Esophagus squamous epithelium (tissue), 5 donors: ENCODE results near the gene ITGB5. TPM values are rescaled to one million over a fixed set of nuclear protein-coding genes. Genes with fewer than 3 reads are reported as not detected.

Experiments
- DNase-seq: peaks from one replicate; lab custom pipeline; 2025; lab: John Stamatoyannopoulos, UW
- H3K27ac ChIP-seq, 4 donors: fragments of 200-600 bp; sonication (generic); one replicate each; pipeline ENCODE4 v1.5.1; 2016 to 2019; ENCODE audit warnings: mild to moderate bottlenecking in 1 of 4
- H3K27me3 ChIP-seq, 4 donors: fragments of 200-600 bp; sonication (generic); 1 replicate in 3 of 4; 2 replicates in 1 of 4; pipeline versions ENCODE4 v1.5.1 to v1.6.0; 2017 to 2021; ENCODE audit warnings: antibody characterized with exemption in 1 of 4
- H3K36me3 ChIP-seq, 3 donors: fragments of 200-600 bp; sonication (generic); one replicate each; pipeline ENCODE4 v1.5.1; 2016 to 2019
- H3K4me1 ChIP-seq, 3 donors: fragments of 200-600 bp; sonication (generic); one replicate each; pipeline ENCODE4 v1.5.1; 2017 to 2019
- H3K4me3 ChIP-seq, 4 donors: fragments of 200-600 bp; sonication (generic); 1 replicate in 3 of 4; 2 replicates in 1 of 4; pipeline ENCODE4 v1.5.1; 2016 to 2019; ENCODE audit warnings: mild to moderate bottlenecking in 2 of 4, moderate library complexity in 1 of 4
- H3K9me3 ChIP-seq, 3 donors: fragments of 200-600 bp; sonication (generic); one replicate each; pipeline ENCODE4 v1.5.1; 2016 to 2019
- CTCF ChIP-seq, 6 experiments: fragments of 450-650 bp in 4 of 6; fragments of 200-600 bp in 2 of 6; sonication (generic) in 2 of 6; IDR thresholded peaks; one replicate each; pipeline ENCODE4 v1.5.1; 2016 to 2019; ENCODE audit warnings: antibody characterized with exemption in 6 of 6, mild to moderate bottlenecking in 4 of 6, moderate library complexity in 4 of 6
- POLR2A ChIP-seq, 4 donors: fragments of 450-650 bp; IDR thresholded peaks; one replicate each; pipeline ENCODE4 v1.6.1; 2017; ENCODE audit warnings: antibody characterized with exemption in 4 of 4, mild to moderate bottlenecking in 4 of 4, moderate library complexity in 3 of 4
- WGBS, 2 donors: methylation state at CpG; one replicate each; pipeline ENCODE4 v1.1.5; 2018; 5-methylcytosine and 5-hydroxymethylcytosine counted together
- intact Hi-C: fragments of 100-400 bp; cut with DNase I; formaldehyde crosslinking; loops from one replicate; pipeline ENCODE4 v1.15.0; 2022
- total RNA-seq, 4 donors: library from RNA; depleted of rRNA; stranded (reverse); fragments of >200 nt; gene quantifications; one replicate each; pipeline ENCODE4 v1.1.0, GENCODE V29; 2016
- donor health status: DM: yes; HTN: yes; CAD: no.

The ITGB5 gene
- total RNA-seq, 4 donors from 2014 or later = 68.4 to 114 (median 79.7) TPM

GRCh38 chr3:124850212-124850611 is 37.0 kb downstream of the ITGB5 start:
- TF ChIP-seq POLR2A (IDR thresholded peaks at IDR 0.05) (no peak), CTCF (IDR thresholded peaks at IDR 0.05) (no peak)
- no peak for DNase-seq
- 54 to 58% methylated on average over 5 to 6 of the region's 6 CpGs for WGBS, 2 donors
- intact Hi-C loops = no loop called here
- Histone ChIP-seq H3K4me3 (no peak overlapping the region), H3K27ac (peak overlapping the region in 2 of 4 donors; percentile 25 to 60), H3K9me3 (no peaks in the 10 kb centered on the region), H3K36me3 (peaks cover 0 to 55% (median 0%) of the 10 kb centered on the region in 3 donors), H3K27me3 (no peaks in the 10 kb centered on the region), H3K4me1 (peaks cover 10 to 69% (median 20%) of the 10 kb centered on the region in 3 donors)

- intact Hi-C loops = no loop called here
- H3K27ac ChIP-seq = no peak overlapping the region
- H3K36me3 ChIP-seq = peaks cover 0 to 46% (median 0%) of the 10 kb centered on the region in 3 donors
- no peaks in the 10 kb centered on the region for H3K9me3 ChIP-seq
- WGBS, 2 donors = 90% methylated on average over 8 to 9 of the region's 9 CpGs
- H3K4me1 ChIP-seq = peaks cover 16 to 81% (median 32%) of the 10 kb centered on the region in 3 donors
- H3K27me3 ChIP-seq = no peaks in the 10 kb centered on the region
- H3K4me3 ChIP-seq = no peak overlapping the region
- no peak for TF ChIP-seq CTCF (IDR thresholded peaks at IDR 0.05)
- no peak for TF ChIP-seq POLR2A (IDR thresholded peaks at IDR 0.05)
- no peak for DNase-seq
Observed at GRCh38 chr3:124848300-124848699, 38.9 kb downstream of the ITGB5 start.

DNA sequence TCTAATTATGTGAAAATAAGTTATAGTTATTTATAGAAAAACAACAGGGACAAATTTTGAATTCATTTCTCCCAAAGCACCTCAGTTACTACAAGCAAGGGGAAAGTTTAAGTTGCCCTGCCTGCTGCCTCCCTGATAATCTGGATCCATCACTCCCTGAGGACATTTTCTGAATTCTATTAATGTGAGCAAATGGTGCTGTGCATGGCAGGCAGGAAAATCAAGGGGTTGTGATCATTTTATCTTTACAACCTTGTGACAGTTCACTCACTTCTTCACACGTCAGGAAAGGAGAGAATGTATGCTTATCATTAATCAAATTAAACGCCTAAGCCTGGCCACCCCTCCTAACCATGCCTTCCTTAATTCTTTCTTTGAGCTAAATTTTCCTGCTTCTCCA is 39.3 kb downstream of the ITGB5 start:
- Histone ChIP-seq H3K9me3 (no peaks in the 10 kb centered on the region), H3K4me1 (peaks cover 16 to 79% (median 36%) of the 10 kb centered on the region in 3 donors), H3K36me3 (peaks cover 0 to 51% (median 0%) of the 10 kb centered on the region in 3 donors), H3K4me3 (no peak overlapping the region), H3K27ac (no peak overlapping the region), H3K27me3 (no peaks in the 10 kb centered on the region)
- intact Hi-C loops = no loop called here
- TF ChIP-seq CTCF (IDR thresholded peaks at IDR 0.05) (no peak), POLR2A (IDR thresholded peaks at IDR 0.05) (no peak)
- no peak for DNase-seq
- 80 to 89% methylated on average over 2 of the region's 2 CpGs for WGBS, 2 donors

DNA sequence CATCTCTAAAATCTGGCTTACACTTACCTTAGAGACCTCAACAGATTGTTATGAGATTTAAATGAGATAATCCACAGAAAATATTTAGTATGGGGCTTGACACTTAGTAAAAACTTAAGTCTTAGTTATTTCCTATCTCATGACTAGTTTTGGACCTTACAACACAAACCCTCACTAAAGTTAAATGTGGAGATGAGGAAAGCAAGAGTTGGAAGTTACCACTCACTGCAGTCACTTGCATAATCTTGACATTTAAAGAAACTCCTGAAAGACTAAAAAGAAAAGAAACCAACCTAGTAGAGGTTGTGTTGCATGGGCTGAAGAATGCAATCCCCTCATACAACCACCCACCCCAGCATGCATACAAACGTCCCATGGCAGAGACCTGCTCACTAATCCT is 40.1 kb downstream of the ITGB5 start:
- Histone ChIP-seq H3K27me3 (no peaks in the 10 kb centered on the region), H3K36me3 (peaks cover 0 to 53% (median 0%) of the 10 kb centered on the region in 3 donors), H3K4me3 (no peak overlapping the region), H3K27ac (peak overlapping the region in 1 of 4 donors; percentile 47), H3K4me1 (peaks cover 16 to 76% (median 36%) of the 10 kb centered on the region in 3 donors), H3K9me3 (no peaks in the 10 kb centered on the region)
- WGBS, 2 donors = 71 to 77% methylated on average over 1 of the region's 1 CpG
- DNase-seq = no peak
- TF ChIP-seq CTCF (IDR thresholded peaks at IDR 0.05) = no peak
- TF ChIP-seq POLR2A (IDR thresholded peaks at IDR 0.05) = no peak
- intact Hi-C loops = no loop called here

GRCh38 chr3:124846189-124846588 is 41.0 kb downstream of the ITGB5 start:
- no peak for DNase-seq
- TF ChIP-seq POLR2A (IDR thresholded peaks at IDR 0.05) = no peak
- no peak for TF ChIP-seq CTCF (IDR thresholded peaks at IDR 0.05)
- Histone ChIP-seq H3K9me3 (no peaks in the 10 kb centered on the region), H3K27ac (peak overlapping the region; percentile 81 to 93 (median 90)), H3K36me3 (peaks cover 0 to 57% (median 7%) of the 10 kb centered on the region in 3 donors), H3K27me3 (no peaks in the 10 kb centered on the region), H3K4me3 (no peak overlapping the region), H3K4me1 (peaks cover 16 to 67% (median 35%) of the 10 kb centered on the region in 3 donors)
- 12 to 22% methylated on average over 2 of the region's 2 CpGs for WGBS, 2 donors
- intact Hi-C loops = no loop called here
